GM19324 (cell line): ENCODE data around the gene PLPP1.
"Not testable (repeated sequence)": the region's sequence is repeated elsewhere in the genome, so short reads cannot be mapped to it uniquely, and the experiment has no call there.

ENCODE experiments used
- ATAC-seq: cut with Tn5 transposase; IDR thresholded peaks from one replicate; pipeline ENCODE4 v1.9.1; 2021; ENCODE audit warnings: mild to moderate bottlenecking, moderate library complexity; ENCODE audit not compliant: unreplicated experiment, low FRiP score

PLPP1 gene

GRCh38 chr5:55547781-55548180 lies 13.0 kb upstream of the PLPP1 start:
- no peak for ATAC-seq

- no peak for ATAC-seq
Measured at GRCh38 chr5:55546947-55547346, 12.2 kb upstream of the PLPP1 start.

GRCh38 chr5:55544341-55544740 lies 9.6 kb upstream of the PLPP1 start:
- ATAC-seq, result no peak

- ATAC-seq, result no peak
Measured at GRCh38 chr5:55541056-55541635, 6.4 kb upstream of the PLPP1 start.

GRCh38 chr5:55540525-55540924 lies 5.8 kb upstream of the PLPP1 start:
- ATAC-seq, result no peak

GRCh38 chr5:55540024-55540423 lies 5.3 kb upstream of the PLPP1 start:
- no peak for ATAC-seq

- no peak for ATAC-seq
Measured at GRCh38 chr5:55538661-55539060, 3.9 kb upstream of the PLPP1 start.

GRCh38 chr5:55537315-55537714 lies 2.6 kb upstream of the PLPP1 start:
- ATAC-seq, result not testable (repeated sequence)

- no peak for ATAC-seq
Measured at GRCh38 chr5:55535199-55535905, 588 bp upstream of the PLPP1 start.

GRCh38 chr5:55533521-55534435 lies 986 bp downstream of the PLPP1 start:
- peak; percentile 31 for ATAC-seq

GRCh38 chr5:55530669-55531068 lies 4.1 kb downstream of the PLPP1 start:
- ATAC-seq, result no peak

- no peak for ATAC-seq
Measured at GRCh38 chr5:55524816-55525215, 9.9 kb downstream of the PLPP1 start.

GRCh38 chr5:55523293-55523692 lies 11.5 kb downstream of the PLPP1 start:
- ATAC-seq, result no peak

GRCh38 chr5:55521881-55522280 lies 12.9 kb downstream of the PLPP1 start:
- no peak for ATAC-seq

- no peak for ATAC-seq
Measured at GRCh38 chr5:55520117-55520839, 14.5 kb downstream of the PLPP1 start.

GRCh38 chr5:55518831-55519390 lies 15.9 kb downstream of the PLPP1 start:
- no peak for ATAC-seq

- ATAC-seq, result no peak
Measured at GRCh38 chr5:55517804-55518203, 17.0 kb downstream of the PLPP1 start.

GRCh38 chr5:55511010-55511409 lies 23.8 kb downstream of the PLPP1 start:
- ATAC-seq, result no peak

GRCh38 chr5:55510523-55510880 lies 24.3 kb downstream of the PLPP1 start:
- ATAC-seq, result no peak

- no peak for ATAC-seq
Measured at GRCh38 chr5:55509796-55510522, 24.8 kb downstream of the PLPP1 start.
